ENCODE data around the gene ZNF823.

DNA sequence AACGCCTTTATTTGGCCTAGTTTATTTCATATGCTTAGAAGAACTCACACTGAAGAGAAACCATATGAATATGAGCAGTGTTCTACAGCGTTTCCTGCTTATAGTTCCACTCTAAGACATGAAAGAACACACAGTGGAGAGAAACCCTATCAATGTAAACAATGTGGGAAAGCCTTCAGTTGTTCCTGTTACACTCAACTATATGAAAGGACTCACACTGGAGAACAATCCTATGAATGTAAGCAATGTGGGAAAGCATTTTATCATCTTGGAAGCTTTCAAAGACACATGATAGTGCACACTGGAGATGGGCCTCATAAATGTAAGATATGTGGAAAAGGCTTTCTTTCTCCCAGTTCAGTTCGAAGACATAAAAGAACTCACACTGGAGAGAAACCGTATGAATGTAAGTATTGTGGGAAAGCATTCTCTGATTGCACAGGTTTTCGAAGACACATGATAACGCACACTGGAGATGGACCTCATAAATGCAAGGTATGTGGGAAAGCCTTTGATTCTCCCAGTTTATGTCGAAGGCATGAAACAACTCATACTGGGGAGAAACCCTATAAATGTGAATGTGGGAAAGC is 41.8 kb upstream of the ZNF823 start:
- TF ChIP-seq, protein P1, sequence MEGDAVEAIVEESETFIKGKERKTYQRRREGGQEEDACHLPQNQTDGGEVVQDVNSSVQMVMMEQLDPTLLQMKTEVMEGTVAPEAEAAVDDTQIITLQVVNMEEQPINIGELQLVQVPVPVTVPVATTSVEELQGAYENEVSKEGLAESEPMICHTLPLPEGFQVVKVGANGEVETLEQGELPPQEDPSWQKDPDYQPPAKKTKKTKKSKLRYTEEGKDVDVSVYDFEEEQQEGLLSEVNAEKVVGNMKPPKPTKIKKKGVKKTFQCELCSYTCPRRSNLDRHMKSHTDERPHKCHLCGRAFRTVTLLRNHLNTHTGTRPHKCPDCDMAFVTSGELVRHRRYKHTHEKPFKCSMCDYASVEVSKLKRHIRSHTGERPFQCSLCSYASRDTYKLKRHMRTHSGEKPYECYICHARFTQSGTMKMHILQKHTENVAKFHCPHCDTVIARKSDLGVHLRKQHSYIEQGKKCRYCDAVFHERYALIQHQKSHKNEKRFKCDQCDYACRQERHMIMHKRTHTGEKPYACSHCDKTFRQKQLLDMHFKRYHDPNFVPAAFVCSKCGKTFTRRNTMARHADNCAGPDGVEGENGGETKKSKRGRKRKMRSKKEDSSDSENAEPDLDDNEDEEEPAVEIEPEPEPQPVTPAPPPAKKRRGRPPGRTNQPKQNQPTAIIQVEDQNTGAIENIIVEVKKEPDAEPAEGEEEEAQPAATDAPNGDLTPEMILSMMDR (IDR thresholded peaks at IDR 0.05), result no peak
- TF ChIP-seq POLR2AphosphoS5 (IDR thresholded peaks at IDR 0.05) (no peak), POLR2A (IDR thresholded peaks at IDR 0.05) (no peak)
